GM12878 (cell line): ENCODE data around the gene CELSR1. TPM values are rescaled to one million over a fixed set of nuclear protein-coding genes. Genes with fewer than 3 reads are reported as not detected.

Experiments
- ATAC-seq: fragments of 200-7000 bp; cut with Tn5 transposase; 3 replicates; pipeline ENCODE4 v1.9.1; 2020; ENCODE audit warnings: mild to moderate bottlenecking, moderate library complexity
- BruUV-seq: library from RNA; stranded (reverse); fragments of 400-500 nt; replicated peaks from 2 replicates; lab custom pipeline; 2021; lab: Mats Ljungman, UMichigan
- CTCF ChIA-PET: fragments of 300-600 bp; sonication (Branson Sonifier 250); formaldehyde crosslinking; extraction: SDS; loops from one replicate; lab custom pipeline; 2021; ENCODE audit warnings: inconsistent platforms; lab: Yijun Ruan, JAX
- POLR2A ChIA-PET: fragments of 350-600 bp; formaldehyde crosslinking; extraction: SDS; loops from one replicate; lab custom pipeline; 2021; ENCODE audit warnings: inconsistent platforms; lab: Charles Lee
- RAD21 ChIA-PET: fragments of 300-600 bp; sonication (Branson Sonifier 250); formaldehyde crosslinking; loops from one replicate; lab custom pipeline; 2023; ENCODE audit warnings: antibody characterized with exemption; ENCODE audit not compliant: unreplicated experiment; lab: Charles Lee
- SMC1A ChIA-PET: fragments of 300-600 bp; sonication (Branson Sonifier 250); formaldehyde crosslinking; loops from one replicate; lab custom pipeline; 2023; ENCODE audit not compliant: unreplicated experiment, uncharacterized antibody; lab: Charles Lee
- DNase-seq: peaks from one replicate; pipeline ENCODE4 v3.0.0-alpha.2; 2011; ENCODE audit warnings: low read depth, low spot score
- FAIRE-seq: peaks from 3 replicates; lab custom pipeline; 2011; peaks lifted over from hg19 to GRCh38; lab: Jason Lieb, UNC
- H2AFZ ChIP-seq: 2 replicates; pipeline ENCODE4 v1.6.0; 2011; ENCODE audit warnings: low read depth, low read length, control low read depth; ENCODE audit not compliant: control insufficient read depth
- H3K27ac ChIP-seq: 2 replicates; pipeline ENCODE4 v1.5.1; 2011; ENCODE audit warnings: control low read depth; ENCODE audit not compliant: control insufficient read depth, insufficient read depth
- H3K27me3 ChIP-seq, 2 experiments: replicated peaks in 1 of 2; 2 replicates each; pipeline versions ENCODE4 v1.6.0 to v1.6.1; 2011; ENCODE audit warnings: low read length in 1 of 2; ENCODE audit not compliant: control insufficient read depth in 2 of 2, insufficient read depth in 2 of 2
- H3K36me3 ChIP-seq, 2 experiments: 2 replicates each; pipeline ENCODE4 v1.5.1; 2011; ENCODE audit warnings: low read length in 1 of 2; ENCODE audit not compliant: control insufficient read depth in 2 of 2, insufficient read depth in 2 of 2
- H3K4me1 ChIP-seq: 2 replicates; pipeline ENCODE4 v1.6.1; 2011; ENCODE audit warnings: mild to moderate bottlenecking, low read length, moderate library complexity, mixed read lengths; ENCODE audit not compliant: control insufficient read depth, insufficient read depth
- H3K4me2 ChIP-seq: 2 replicates; pipeline ENCODE4 v1.6.0; 2011; ENCODE audit warnings: control low read depth; ENCODE audit not compliant: control insufficient read depth, insufficient read depth
- H3K4me3 ChIP-seq: fragments of 200-600 bp; sonication (generic); 2 replicates; pipeline ENCODE4 v1.5.1; 2016
- H3K79me2 ChIP-seq: 2 replicates; pipeline ENCODE4 v1.6.0; 2011; ENCODE audit warnings: low read length; ENCODE audit not compliant: control insufficient read depth, insufficient read depth
- H3K9ac ChIP-seq: 2 replicates; pipeline ENCODE4 v1.8.0; 2011; ENCODE audit warnings: low read length, control low read depth, mixed read lengths; ENCODE audit not compliant: control insufficient read depth, insufficient read depth
- H3K9me3 ChIP-seq: replicated peaks from 3 replicates; pipeline ENCODE4 v1.5.1; 2011; ENCODE audit warnings: mild to moderate bottlenecking, low read length; ENCODE audit not compliant: control insufficient read depth, insufficient read depth
- H4K20me1 ChIP-seq: 2 replicates; pipeline ENCODE4 v1.6.0; 2011; ENCODE audit not compliant: control insufficient read depth, insufficient read depth
- BHLHE40 ChIP-seq, 2 experiments: fragments of 450-650 bp in 1 of 2; IDR thresholded peaks; 2 replicates each; pipeline ENCODE4 v1.6.1; 2011 to 2017; ENCODE audit warnings: low read depth in 2 of 2, borderline replicate concordance in 1 of 2, improper control_type of control experiment in 1 of 2, low read length in 1 of 2, mild to moderate bottlenecking in 1 of 2
- EGR1 ChIP-seq, 2 experiments: IDR thresholded peaks; 1 replicate in 1 of 2; 2 replicates in 1 of 2; pipeline ENCODE4 v1.6.1; 2011 to 2012; ENCODE audit warnings: low read depth in 2 of 2, low read length in 2 of 2, borderline replicate concordance in 1 of 2, mild to moderate bottlenecking in 1 of 2, moderate library complexity in 1 of 2
- FOS ChIP-seq: IDR thresholded peaks from 3 replicates; pipeline ENCODE4 v1.6.1; 2011; ENCODE audit warnings: borderline replicate concordance; ENCODE audit not compliant: insufficient read length; ENCODE audit errors: extremely low read depth
- FOXK2 ChIP-seq: fragments of 450-650 bp; IDR thresholded peaks from 2 replicates; pipeline ENCODE4 v1.6.1; 2017; ENCODE audit warnings: mild to moderate bottlenecking, moderate library complexity
- MAX ChIP-seq: IDR thresholded peaks from 2 replicates; pipeline ENCODE4 v1.6.1; 2012; ENCODE audit warnings: low read depth, low read length, improper control_type of control experiment
- NFXL1 ChIP-seq: fragments of 450-650 bp; IDR thresholded peaks from 2 replicates; pipeline ENCODE4 v1.6.1; 2017; ENCODE audit warnings: antibody characterized with exemption, mild to moderate bottlenecking, borderline replicate concordance
- RB1 ChIP-seq: fragments of 450-650 bp; formaldehyde crosslinking; IDR thresholded peaks from 2 replicates; pipeline ENCODE4 v1.6.1; 2017; ENCODE audit warnings: mild to moderate bottlenecking, borderline replicate concordance
- SMARCA5 ChIP-seq: fragments of 450-650 bp; IDR thresholded peaks from 2 replicates; pipeline ENCODE4 v1.6.1; 2017; ENCODE audit warnings: mild to moderate bottlenecking
- SRF ChIP-seq, 2 experiments: IDR thresholded peaks; 2 replicates each; pipeline ENCODE4 v1.6.1; 2011; ENCODE audit warnings: low read depth in 2 of 2, low read length in 2 of 2, mild to moderate bottlenecking in 1 of 2, moderate library complexity in 1 of 2
- TAF1 ChIP-seq: IDR thresholded peaks from 2 replicates; pipeline ENCODE4 v1.6.1; 2011; ENCODE audit warnings: mild to moderate bottlenecking, low read depth, low read length, borderline replicate concordance
- USF1 ChIP-seq: IDR thresholded peaks from 2 replicates; pipeline ENCODE4 v1.6.1; 2011; ENCODE audit warnings: borderline replicate concordance, low read depth, mild to moderate bottlenecking, moderate library complexity, mixed read lengths, low read length; ENCODE audit not compliant: insufficient read depth; ENCODE audit errors: extremely low read length
- YY1 ChIP-seq: IDR thresholded peaks from 2 replicates; pipeline ENCODE4 v1.6.1; 2011; ENCODE audit warnings: low read depth, mild to moderate bottlenecking, low read length
- WGBS: methylation state at CpG from one replicate; pipeline ENCODE4 v1.1.6; 2016; ENCODE audit warnings: low lambda C conversion rate; ENCODE audit not compliant: insufficient replicate concordance, insufficient coverage; ENCODE audit errors: missing lambda C conversion rate; 5-methylcytosine and 5-hydroxymethylcytosine counted together
- in situ Hi-C: fragments of 300-500 bp; cut with MboI; formaldehyde crosslinking; loops from 9 replicates; pipeline ENCODE4 v1.14.3; 2018; ENCODE audit warnings: mixed read lengths
- intact Hi-C: fragments of 100-400 bp; cut with micrococcal nuclease; formaldehyde crosslinking; loops from one replicate; pipeline ENCODE4 v1.14.2; 2022; ENCODE audit not compliant: unreplicated experiment
- polyA plus RNA-seq, 11 experiments: library from polyadenylated mRNA; depleted of rRNA in 4 of 11; unstranded in 6 of 11; stranded (reverse) in 5 of 11; fragments of >200 nt; fragmentation: Nextera tagmentation in 4 of 11; fragmentation: Illumina TruSeq in 1 of 11; extraction: Ambion mirVana in 4 of 11; extraction: Trizol in 1 of 11; gene quantifications; 1 replicate in 1 of 11; 2 replicates in 10 of 11; pipeline versions ENCODE4 v1.2.1 to v1.2.3, GENCODE V29; 2011 to 2016; ENCODE audit warnings: inconsistent platforms in 2 of 11, missing spikeins in 2 of 11, low read depth in 1 of 11
- total RNA-seq, 4 experiments: library from RNA; depleted of rRNA in 3 of 4; stranded (reverse); fragments of >200 nt in 3 of 4; fragmentation: Illumina TruSeq in 1 of 4; extraction: Trizol in 1 of 4; gene quantifications; 2 replicates each; pipeline versions ENCODE4 v1.2.1 to v1.2.3, GENCODE V29; 2013 to 2021
- TF ChIP-seq, protein P1 (sequence below): fragments of 450-650 bp; IDR thresholded peaks from 2 replicates; pipeline ENCODE4 v1.6.1; 2017; ENCODE audit warnings: borderline replicate concordance

Gene CELSR1
- total and polyA plus RNA-seq, 10 of the 15 experiments (the other 5 are each of a cell fraction or from before 2014, with no cell fraction given), result 0.05 to 1.7 (median 0.35) TPM; not detected in 2

- ChIA-PET SMC1A (interaction anchor here (1.1 kb wide), 1 partner anchor 178 kb away, joined by 3 read pairs; no protein-coding TSS in a partner anchor), POLR2A (no interaction called here), RAD21 (no interaction called here), CTCF (no interaction called here)
- Histone ChIP-seq H2AFZ (no peak overlapping the region), H3K36me3 (no peaks in the 10 kb centered on the region), H3K4me1 (no peaks in the 10 kb centered on the region), H3K9me3 (no peaks in the 10 kb centered on the region), H3K9ac (no peak overlapping the region), H3K79me2 (no peaks in the 10 kb centered on the region), H3K27ac (no peak overlapping the region), H3K4me3 (no peak overlapping the region), H4K20me1 (no peaks in the 10 kb centered on the region), H3K27me3 (no peaks in the 10 kb centered on the region), H3K4me2 (no peak overlapping the region)
- in situ Hi-C loops (no loop called here), intact Hi-C loops (no loop called here)
- TF ChIP-seq MAX, result no peak
- no peak for TF ChIP-seq BHLHE40 (IDR thresholded peaks at IDR 0.05; ENCODE audit: borderline replicate concordance in 1 of 2, low read depth in 2 of 2, low read length in 1 of 2)
- no peak for TF ChIP-seq FOXK2
- TF ChIP-seq TAF1, result no peak
- TF ChIP-seq YY1, result no peak
- TF ChIP-seq SMARCA5, result no peak
- no peak for TF ChIP-seq RB1
- TF ChIP-seq, protein P1, sequence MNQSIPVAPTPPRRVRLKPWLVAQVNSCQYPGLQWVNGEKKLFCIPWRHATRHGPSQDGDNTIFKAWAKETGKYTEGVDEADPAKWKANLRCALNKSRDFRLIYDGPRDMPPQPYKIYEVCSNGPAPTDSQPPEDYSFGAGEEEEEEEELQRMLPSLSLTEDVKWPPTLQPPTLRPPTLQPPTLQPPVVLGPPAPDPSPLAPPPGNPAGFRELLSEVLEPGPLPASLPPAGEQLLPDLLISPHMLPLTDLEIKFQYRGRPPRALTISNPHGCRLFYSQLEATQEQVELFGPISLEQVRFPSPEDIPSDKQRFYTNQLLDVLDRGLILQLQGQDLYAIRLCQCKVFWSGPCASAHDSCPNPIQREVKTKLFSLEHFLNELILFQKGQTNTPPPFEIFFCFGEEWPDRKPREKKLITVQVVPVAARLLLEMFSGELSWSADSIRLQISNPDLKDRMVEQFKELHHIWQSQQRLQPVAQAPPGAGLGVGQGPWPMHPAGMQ, result no peak
- TF ChIP-seq USF1, result no peak
- no peak for TF ChIP-seq SRF (IDR thresholded peaks at IDR 0.05; ENCODE audit: low read depth in 2 of 2, low read length in 2 of 2)
- no peak for TF ChIP-seq FOS
- no peak for TF ChIP-seq NFXL1
- no peak for TF ChIP-seq EGR1 (IDR thresholded peaks at IDR 0.05; ENCODE audit: borderline replicate concordance in 1 of 2, low read depth in 2 of 2, low read length in 2 of 2)
- ATAC-seq, result no peak
- 7% methylated on average over 8 of the region's 8 CpGs for WGBS
- DNase-seq, result no peak
- BruUV-seq, result no TSS peak
- no peak for FAIRE-seq
These were observed 14.6 kb downstream of the CELSR1 start for GRCh38 chr22:46522797-46523196.
